ENCODE data around the gene TNXB. TPM values are rescaled to one million over a fixed set of nuclear protein-coding genes. Genes with fewer than 3 reads are reported as not detected.
"Not testable (repeated sequence)": the region's sequence is repeated elsewhere in the genome, so short reads cannot be mapped to it uniquely, and the experiment has no call there.

Gene TNXB
- total RNA-seq, 4 donors from 2014 or later: 38.5 to 301 (median 117) TPM

DNA sequence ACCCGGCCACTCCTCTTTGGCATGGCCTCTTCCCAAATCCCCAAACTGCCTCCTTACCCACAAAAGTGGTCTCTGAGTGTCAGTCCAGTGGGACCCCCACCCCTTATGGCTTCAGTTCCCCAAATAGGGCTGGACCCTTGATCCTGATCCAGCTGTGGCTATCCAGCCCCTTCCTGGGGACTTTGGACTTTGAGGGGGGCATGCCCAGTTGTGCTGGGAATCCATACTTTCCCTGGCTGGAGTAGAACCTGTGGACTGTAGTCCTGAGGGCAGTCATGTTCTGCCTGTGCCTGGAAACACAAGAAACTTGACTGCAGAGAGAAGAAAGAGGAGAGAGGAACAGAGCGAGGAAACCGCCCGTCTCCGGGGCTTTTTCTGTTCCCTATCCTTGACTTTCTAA, 72.0 kb downstream of the TNXB start:
- H3K27ac ChIP-seq, H3K4me3 ChIP-seq, H3K27me3 ChIP-seq, H3K36me3 ChIP-seq, H3K9me3 ChIP-seq, DNase-seq, H3K4me1 ChIP-seq: not testable (repeated sequence)

GRCh38 chr6:32035283-32036013, 73.7 kb downstream of the TNXB start:
- not testable (repeated sequence) for H3K36me3 ChIP-seq, DNase-seq, H3K9me3 ChIP-seq, H3K27ac ChIP-seq, H3K4me1 ChIP-seq, H3K4me3 ChIP-seq, H3K27me3 ChIP-seq

- not testable (repeated sequence) for H3K4me3 ChIP-seq, H3K27ac ChIP-seq, H3K36me3 ChIP-seq, H3K27me3 ChIP-seq, H3K4me1 ChIP-seq, H3K9me3 ChIP-seq
- DNase-seq: peak in 1 of 3 donors; percentile 24
Observed at GRCh38 chr6:32029553-32029952, 79.6 kb downstream of the TNXB start.

DNA sequence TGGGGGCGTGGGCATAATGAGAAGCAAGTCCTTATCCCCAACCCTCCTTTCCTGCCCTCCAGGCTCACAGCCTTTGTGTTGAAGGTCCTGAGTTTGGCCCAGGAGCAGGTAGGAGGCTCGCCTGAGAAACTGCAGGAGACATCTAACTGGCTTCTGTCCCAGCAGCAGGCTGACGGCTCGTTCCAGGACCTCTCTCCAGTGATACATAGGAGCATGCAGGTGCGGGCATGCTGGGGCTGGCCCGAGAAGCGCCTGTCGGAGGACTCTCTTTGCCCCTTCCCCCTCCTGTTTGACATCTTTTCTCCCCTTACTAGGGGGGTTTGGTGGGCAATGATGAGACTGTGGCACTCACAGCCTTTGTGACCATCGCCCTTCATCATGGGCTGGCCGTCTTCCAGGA, 80.5 kb downstream of the TNXB start:
- not testable (repeated sequence) for H3K36me3 ChIP-seq, H3K27ac ChIP-seq, H3K4me3 ChIP-seq

GRCh38 chr6:32022100-32022499, 87.0 kb downstream of the TNXB start:
- not testable (repeated sequence) for H3K27me3 ChIP-seq, H3K4me1 ChIP-seq, DNase-seq, H3K36me3 ChIP-seq, H3K27ac ChIP-seq, H3K9me3 ChIP-seq, H3K4me3 ChIP-seq

More for the DNA sequence above, 80.5 kb downstream of the TNXB start:
- H3K4me1 ChIP-seq, H3K9me3 ChIP-seq, H3K27me3 ChIP-seq: not testable (repeated sequence)
- peak in 1 of 3 donors; percentile 9 for DNase-seq

DNA sequence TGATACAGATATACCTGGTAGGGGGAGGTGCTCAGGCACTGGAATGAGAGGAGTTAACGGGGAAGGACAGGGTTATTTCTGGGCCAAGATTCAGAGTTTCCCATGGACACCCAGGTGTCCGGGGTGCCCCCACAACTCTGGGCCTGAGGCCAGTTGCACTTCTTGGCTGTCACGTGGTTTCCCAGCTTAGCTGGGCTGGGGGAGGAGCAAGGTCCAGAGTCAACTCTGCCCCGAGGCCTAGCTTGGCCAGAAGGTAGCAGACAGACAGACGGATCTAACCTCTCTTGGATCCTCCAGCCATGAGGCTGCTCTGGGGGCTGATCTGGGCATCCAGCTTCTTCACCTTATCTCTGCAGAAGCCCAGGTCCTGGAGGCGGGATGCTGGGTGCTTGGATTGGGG, 94.6 kb downstream of the TNXB start, which contains the start of gene C4B:
C4B (plus strand) TSS at position 249 of the 400 bp plus-strand sequence; CDS start at position 300, 51 bp downstream.
- H3K36me3 ChIP-seq, H3K4me3 ChIP-seq, DNase-seq: not testable (repeated sequence)

DNA sequence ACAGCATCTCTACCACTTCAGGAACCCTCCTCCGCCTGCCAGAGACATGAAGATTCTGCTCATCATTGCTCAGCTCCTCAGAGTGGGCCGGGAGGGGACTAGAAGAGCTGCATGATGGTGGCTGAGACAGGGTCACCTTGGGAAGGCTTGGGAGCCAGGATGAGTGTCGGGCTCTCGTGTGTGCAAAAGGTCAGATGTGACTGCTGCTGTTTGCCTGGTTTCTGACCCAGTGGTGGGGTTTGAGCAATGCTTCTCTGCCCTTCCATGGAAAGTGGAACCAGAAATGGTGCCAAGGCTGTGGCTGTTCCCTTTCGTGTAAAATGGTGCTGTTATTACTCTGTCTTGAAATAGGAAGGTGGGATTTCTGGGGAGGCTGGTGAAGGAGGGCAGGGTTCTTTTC, 95.4 kb downstream of the TNXB start:
- not testable (repeated sequence) for H3K27ac ChIP-seq, H3K27me3 ChIP-seq, H3K36me3 ChIP-seq, DNase-seq, H3K4me1 ChIP-seq, H3K4me3 ChIP-seq, H3K9me3 ChIP-seq

More for the DNA sequence above, 94.6 kb downstream of the TNXB start, which contains the start of gene C4B:
- H3K27ac ChIP-seq, H3K27me3 ChIP-seq, H3K9me3 ChIP-seq, H3K4me1 ChIP-seq: not testable (repeated sequence)

- not testable (repeated sequence) for H3K9me3 ChIP-seq, H3K27ac ChIP-seq
- peak in 2 of 3 donors; percentile 14 to 39 for DNase-seq
Observed at GRCh38 chr6:32012941-32013617, 96.1 kb downstream of the TNXB start.

DNA sequence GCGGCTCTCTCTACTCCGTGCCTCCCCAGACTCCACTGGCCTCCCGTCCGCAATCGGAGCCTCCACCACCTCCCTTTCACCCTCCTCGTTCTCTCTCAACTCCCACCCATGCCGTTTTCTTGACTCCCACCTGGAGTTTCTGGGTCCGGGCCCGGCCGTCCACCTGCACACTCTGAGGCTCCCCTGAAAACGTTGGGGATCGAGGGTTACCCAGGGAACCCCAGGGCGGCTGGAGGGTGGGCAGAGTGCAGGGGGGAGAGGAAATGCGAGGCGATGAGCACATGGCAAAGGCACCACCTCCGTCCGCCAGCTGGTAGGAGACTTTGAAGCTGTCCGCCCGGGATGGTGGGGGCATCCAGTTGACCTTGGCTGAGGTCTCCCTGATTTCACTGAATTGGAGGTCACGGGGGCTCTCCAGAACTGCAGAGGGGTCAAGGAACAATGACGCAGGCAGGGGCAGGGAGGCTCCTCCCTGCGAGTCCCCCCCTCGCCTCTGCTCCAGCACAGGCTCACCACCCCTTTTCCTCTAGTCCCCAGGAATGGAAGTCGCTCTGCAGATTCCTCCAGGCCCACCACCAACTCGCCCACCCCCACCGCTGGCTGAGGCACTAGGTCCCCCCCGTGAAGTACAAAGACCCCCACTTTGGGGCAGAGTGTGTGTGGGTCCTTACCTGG, 98.1 kb downstream of the TNXB start:
- H3K27ac ChIP-seq, H3K9me3 ChIP-seq, H3K4me1 ChIP-seq, H3K4me3 ChIP-seq, H3K36me3 ChIP-seq, H3K27me3 ChIP-seq: not testable (repeated sequence)
- peak in 1 of 3 donors; percentile 24 for DNase-seq

More at GRCh38 chr6:32012941-32013617, 96.1 kb downstream of the TNXB start:
- not testable (repeated sequence) for H3K27me3 ChIP-seq, H3K4me1 ChIP-seq, H3K4me3 ChIP-seq, H3K36me3 ChIP-seq

GRCh38 chr6:32009537-32009936, 99.6 kb downstream of the TNXB start:
- not testable (repeated sequence) for H3K27ac ChIP-seq, H3K4me3 ChIP-seq, H3K4me1 ChIP-seq, H3K27me3 ChIP-seq, H3K36me3 ChIP-seq, H3K9me3 ChIP-seq
- peak in 1 of 3 donors; percentile 4 for DNase-seq

DNA sequence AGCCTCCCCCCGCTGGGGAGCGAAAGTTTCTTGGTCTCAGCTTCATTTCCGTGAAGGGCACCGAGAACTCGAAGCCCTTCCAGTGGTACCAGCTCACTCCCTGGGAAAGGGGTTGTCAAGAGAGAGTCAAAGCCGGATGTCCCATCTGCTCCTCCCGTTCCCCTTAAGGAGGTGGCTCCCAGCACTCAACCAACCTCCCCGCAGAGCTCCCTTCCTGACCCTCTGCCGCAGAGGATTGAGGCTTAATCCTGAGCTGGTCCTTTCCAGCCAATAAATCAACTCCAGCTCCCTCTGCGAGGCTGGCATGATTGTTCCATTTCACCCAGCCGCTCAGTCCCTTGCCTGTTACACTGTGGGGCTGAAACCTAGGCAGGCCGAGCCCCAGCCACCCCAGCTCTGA, 100.5 kb downstream of the TNXB start:
- H3K27me3 ChIP-seq, H3K36me3 ChIP-seq, H3K4me3 ChIP-seq, DNase-seq, H3K27ac ChIP-seq, H3K9me3 ChIP-seq, H3K4me1 ChIP-seq: not testable (repeated sequence)

GRCh38 chr6:32008037-32008436, 101.1 kb downstream of the TNXB start:
- H3K27ac ChIP-seq, DNase-seq, H3K27me3 ChIP-seq, H3K4me3 ChIP-seq, H3K4me1 ChIP-seq, H3K9me3 ChIP-seq, H3K36me3 ChIP-seq: not testable (repeated sequence)

DNA sequence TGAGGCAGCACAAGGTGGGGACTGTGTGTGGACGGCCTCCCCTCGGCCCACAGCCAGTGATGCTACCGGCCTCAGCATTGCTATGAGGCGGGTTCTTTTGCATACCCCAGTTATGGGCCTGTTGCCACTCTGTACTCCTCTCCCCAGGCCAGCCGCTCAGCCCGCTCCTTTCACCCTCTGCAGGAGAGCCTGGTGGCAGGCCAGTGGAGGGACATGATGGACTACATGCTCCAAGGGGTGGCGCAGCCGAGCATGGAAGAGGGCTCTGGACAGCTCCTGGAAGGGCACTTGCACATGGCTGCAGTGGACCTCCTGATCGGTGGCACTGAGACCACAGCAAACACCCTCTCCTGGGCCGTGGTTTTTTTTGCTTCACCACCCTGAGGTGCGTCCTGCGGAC, 102.1 kb downstream of the TNXB start:
- not testable (repeated sequence) for H3K27me3 ChIP-seq, H3K9me3 ChIP-seq
- DNase-seq: peak in 1 of 3 donors; percentile 5

GRCh38 chr6:32005991-32006529, 103.1 kb downstream of the TNXB start:
- H3K36me3 ChIP-seq, H3K27me3 ChIP-seq, H3K27ac ChIP-seq, H3K4me1 ChIP-seq, H3K4me3 ChIP-seq, H3K9me3 ChIP-seq: not testable (repeated sequence)
- peak in 1 of 3 donors; percentile 7 for DNase-seq

More for the DNA sequence above, 102.1 kb downstream of the TNXB start:
- not testable (repeated sequence) for H3K36me3 ChIP-seq, H3K27ac ChIP-seq, H3K4me1 ChIP-seq, H3K4me3 ChIP-seq

DNA sequence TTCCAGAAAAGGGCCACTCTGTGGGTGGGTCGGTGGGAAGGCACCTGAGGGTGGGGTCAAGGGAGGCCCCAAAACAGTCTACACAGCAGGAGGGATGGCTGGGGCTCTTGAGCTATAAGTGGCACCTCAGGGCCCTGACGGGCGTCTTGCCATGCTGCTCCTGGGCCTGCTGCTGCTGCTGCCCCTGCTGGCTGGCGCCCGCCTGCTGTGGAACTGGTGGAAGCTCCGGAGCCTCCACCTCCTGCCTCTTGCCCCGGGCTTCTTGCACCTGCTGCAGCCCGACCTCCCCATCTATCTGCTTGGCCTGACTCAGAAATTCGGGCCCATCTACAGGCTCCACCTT, 103.6 kb downstream of the TNXB start:
- H3K4me3 ChIP-seq, H3K27ac ChIP-seq, H3K9me3 ChIP-seq, H3K27me3 ChIP-seq, H3K4me1 ChIP-seq, H3K36me3 ChIP-seq: not testable (repeated sequence)
- peak in 1 of 3 donors; percentile 17 for DNase-seq
